Fibroblast of pulmonary artery (primary cell): ENCODE measurements around the gene NCMAP.

ENCODE experiments used
- DNase-seq: peaks from one replicate; pipeline ENCODE4 v3.0.0-alpha.2; 2010; ENCODE audit warnings: low read depth
- H3K4me3 ChIP-seq: replicated peaks from 2 replicates; pipeline ENCODE4 v1.5.1; 2011; ENCODE audit warnings: low read depth, mild to moderate bottlenecking, control low read depth, low read length, moderate library complexity
- TF ChIP-seq, protein P1 (sequence below): IDR thresholded peaks from 2 replicates; pipeline ENCODE4 v1.5.1; 2011; ENCODE audit warnings: mild to moderate bottlenecking, control low read depth, low read length, inconsistent platforms; ENCODE audit errors: missing control alignments

The NCMAP gene

DNA sequence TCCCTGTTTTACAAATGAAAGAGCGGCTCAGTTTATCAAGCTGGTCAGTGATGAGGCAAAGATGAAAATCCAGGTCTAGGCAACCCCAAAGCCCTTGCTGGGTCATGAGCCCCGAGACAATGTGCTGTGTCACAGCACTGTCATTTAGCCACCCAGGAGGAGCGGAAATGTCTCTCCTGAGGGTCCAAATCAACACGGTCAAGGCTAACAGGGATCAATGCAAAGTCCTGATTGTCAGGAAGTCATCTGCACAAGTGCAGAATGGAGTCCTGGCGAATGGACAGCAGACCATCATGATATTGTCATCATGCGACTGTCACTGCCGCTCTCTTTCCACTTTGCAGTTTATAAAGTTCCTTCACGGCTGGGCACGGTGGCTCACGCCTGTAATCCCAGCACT lies 30.2 kb downstream of the NCMAP start:
- TF ChIP-seq, protein P1, sequence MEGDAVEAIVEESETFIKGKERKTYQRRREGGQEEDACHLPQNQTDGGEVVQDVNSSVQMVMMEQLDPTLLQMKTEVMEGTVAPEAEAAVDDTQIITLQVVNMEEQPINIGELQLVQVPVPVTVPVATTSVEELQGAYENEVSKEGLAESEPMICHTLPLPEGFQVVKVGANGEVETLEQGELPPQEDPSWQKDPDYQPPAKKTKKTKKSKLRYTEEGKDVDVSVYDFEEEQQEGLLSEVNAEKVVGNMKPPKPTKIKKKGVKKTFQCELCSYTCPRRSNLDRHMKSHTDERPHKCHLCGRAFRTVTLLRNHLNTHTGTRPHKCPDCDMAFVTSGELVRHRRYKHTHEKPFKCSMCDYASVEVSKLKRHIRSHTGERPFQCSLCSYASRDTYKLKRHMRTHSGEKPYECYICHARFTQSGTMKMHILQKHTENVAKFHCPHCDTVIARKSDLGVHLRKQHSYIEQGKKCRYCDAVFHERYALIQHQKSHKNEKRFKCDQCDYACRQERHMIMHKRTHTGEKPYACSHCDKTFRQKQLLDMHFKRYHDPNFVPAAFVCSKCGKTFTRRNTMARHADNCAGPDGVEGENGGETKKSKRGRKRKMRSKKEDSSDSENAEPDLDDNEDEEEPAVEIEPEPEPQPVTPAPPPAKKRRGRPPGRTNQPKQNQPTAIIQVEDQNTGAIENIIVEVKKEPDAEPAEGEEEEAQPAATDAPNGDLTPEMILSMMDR, result no peak
- no peak for DNase-seq
- no peak overlapping the region for H3K4me3 ChIP-seq

DNA sequence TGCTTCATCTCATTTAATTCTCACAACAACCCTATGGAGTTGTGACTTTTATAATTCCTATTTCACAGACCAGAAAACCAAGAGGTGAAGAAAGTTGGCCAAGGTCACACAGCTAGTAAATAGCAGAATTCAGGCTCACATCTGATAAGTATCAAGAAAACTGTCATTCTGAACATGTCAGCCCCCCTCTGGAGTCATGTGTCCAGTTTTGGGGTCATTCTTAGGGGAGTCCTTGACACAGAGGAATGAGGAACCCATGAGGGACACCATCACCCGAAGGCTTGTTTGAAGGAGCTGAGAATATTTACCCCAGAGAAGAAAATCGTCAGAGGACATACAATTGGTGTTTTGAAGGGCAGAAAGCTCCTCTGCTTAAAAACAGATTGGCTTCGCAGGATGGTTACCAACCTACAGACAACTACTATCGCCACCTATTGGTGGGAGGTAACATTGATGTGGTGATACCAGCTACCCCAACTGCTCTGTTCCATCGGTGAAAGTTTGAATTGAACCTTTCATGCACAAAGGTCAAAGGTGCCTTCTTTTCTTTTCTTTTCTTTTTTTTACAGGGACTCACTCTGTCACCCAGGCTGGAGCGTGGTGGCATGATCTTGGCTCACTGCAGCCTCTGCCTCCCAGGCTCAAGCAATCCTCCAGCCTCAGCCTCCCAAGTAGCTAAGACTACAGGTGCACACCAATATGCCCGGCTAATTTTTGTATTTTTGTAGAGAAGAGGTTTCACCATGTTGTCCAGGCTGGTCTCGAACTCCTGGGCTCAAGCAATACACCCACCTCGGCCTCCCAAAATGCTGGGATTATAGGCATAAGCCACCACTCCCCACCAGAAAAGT lies 31.3 kb downstream of the NCMAP start:
- H3K4me3 ChIP-seq, result no peak overlapping the region
- TF ChIP-seq, protein P1, result peak; percentile 83
- DNase-seq, result peak; percentile 69

DNA sequence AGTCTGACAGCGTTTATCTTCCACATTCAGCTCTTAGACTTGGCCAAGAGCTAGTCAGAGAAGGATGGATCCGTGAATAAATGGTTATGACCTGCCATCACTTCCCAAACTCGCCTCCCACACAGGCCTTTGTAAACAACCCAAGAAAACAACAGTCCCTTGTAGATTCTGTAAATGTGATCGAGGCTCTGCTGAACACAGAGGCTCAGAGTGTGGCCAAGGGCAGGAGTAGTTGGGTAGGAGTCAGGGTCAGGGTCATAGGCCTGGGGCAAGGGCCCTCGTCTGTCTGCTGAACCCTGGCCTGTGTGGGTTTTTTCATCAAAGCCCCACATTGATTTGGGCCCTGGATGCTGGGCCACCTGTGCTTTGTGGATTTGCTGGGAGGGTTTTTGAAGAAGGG lies 32.7 kb downstream of the NCMAP start:
- TF ChIP-seq, protein P1, result no peak
- no peak overlapping the region for H3K4me3 ChIP-seq
- no peak for DNase-seq

DNA sequence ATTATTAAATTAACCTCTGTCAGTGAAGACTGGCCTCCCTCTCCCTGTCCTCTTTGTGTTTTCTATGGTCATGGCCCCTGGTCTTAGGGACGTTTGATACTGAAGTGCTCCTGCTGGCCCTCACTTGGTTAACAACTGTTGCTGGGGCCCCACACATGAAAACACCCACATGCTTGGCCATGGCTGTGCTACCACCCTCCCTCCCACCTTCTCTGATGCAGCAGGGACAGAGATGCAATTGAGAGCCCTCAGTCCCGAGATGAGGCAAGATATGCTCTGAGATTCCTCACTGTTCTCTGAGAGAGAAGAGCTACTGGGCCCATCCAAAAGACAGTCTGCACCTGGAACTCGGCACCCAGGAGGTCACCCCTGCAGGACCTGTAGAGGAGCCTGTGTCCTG lies 33.3 kb downstream of the NCMAP start:
- TF ChIP-seq, protein P1, result no peak
- DNase-seq, result no peak
- no peak overlapping the region for H3K4me3 ChIP-seq

DNA sequence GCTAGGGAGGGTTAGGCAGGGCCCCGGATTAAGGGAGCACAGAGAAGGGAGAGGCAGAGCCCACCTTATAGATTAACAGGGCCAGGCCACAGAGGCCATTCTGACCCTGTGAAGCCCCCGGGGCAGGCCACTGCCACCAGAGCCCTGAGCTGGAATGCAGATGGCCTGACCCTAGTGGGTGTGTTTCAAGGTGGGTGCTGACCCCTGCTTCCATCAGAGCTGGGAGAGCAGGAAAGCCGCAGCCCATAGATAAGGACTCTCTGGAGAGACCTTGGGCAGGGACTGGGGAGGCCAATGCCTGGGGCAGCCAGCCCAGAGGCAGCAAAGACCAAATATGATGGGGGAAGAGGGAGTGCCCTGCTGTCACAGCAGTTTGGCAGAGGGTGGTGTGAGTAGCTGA lies 35.9 kb downstream of the NCMAP start:
- no peak for DNase-seq
- TF ChIP-seq, protein P1, result no peak
- no peak overlapping the region for H3K4me3 ChIP-seq

DNA sequence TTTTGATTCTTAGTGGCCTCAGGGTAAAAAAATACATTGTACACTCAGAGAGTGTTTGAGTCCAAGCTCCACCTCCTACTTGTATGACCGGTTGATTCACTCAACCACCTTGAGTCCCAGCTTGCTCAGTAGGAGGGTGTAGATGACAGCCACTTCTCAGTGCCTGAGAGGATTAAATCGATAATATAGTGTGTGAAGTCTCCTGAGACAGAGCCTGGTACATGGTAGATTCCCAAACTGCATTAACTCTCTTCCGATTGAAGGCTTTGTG lies 38.4 kb downstream of the NCMAP start:
- no peak for DNase-seq
- H3K4me3 ChIP-seq, result no peak overlapping the region
- TF ChIP-seq, protein P1, result no peak

DNA sequence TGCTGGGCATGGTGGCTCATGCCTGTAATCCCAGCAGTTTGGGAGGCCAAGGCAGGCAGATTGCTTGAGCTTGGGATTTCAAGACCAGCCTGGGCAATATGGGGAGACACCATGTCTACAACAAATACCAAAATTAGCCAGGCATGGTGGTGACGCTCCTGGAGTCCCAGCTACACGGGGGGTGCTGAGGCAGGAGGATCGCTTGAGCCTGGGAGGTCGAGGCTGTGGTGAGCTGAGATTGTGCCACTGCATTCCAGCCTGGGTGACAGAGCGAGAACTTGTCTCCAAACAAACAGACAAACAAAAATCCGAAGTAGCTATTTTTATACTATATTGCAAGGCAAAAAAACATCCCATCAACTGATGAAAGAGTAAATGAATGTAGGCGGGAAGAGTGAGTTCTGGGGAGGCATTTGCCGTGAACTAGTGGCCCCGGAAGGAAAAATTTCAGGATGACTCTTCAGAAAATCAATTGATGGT lies 40.6 kb downstream of the NCMAP start:
- DNase-seq, result no peak
- TF ChIP-seq, protein P1, result no peak
- H3K4me3 ChIP-seq, result no peak overlapping the region
